Ovary (tissue), 3 donors: ENCODE measurements around the gene S100A16.

Source experiments
- CTCF ChIP-seq, 3 donors: fragments of 450-650 bp in 2 of 3; fragments of 200-600 bp in 1 of 3; IDR thresholded peaks; one replicate each; pipeline versions ENCODE4 v1.5.1 to v1.8.0; 2016 to 2022; ENCODE audit warnings: antibody characterized with exemption in 3 of 3, mild to moderate bottlenecking in 1 of 3
- EP300 ChIP-seq: sonication (generic); formaldehyde crosslinking; IDR thresholded peaks from one replicate; pipeline ENCODE4 v1.6.1; 2017; ENCODE audit warnings: antibody characterized with exemption
- donor health status: DM: no; HTN: no; CAD: no.

- no peak for TF ChIP-seq CTCF (IDR thresholded peaks at IDR 0.05)
- TF ChIP-seq EP300 = no peak
Measured at GRCh38 chr1:153629971-153630370, 17.0 kb upstream of the S100A16 start.
